ENCODE measurements around the gene MROH8.

- TF ChIP-seq CTCF (IDR thresholded peaks at IDR 0.05; ENCODE audit: poor library complexity) (no peak), EZH2phosphoT487 (IDR thresholded peaks at IDR 0.05; ENCODE audit: low read depth, severe bottlenecking, unreplicated experiment) (no peak), EZH2 (IDR thresholded peaks at IDR 0.05; ENCODE audit: borderline replicate concordance) (no peak)
These were observed 30.4 kb upstream of the MROH8 start for GRCh38 chr20:37209661-37210314.
